ENCODE results near the gene VPS18. TPM values are rescaled to one million over a fixed set of nuclear protein-coding genes. Genes with fewer than 3 reads are reported as not detected.

The VPS18 gene
- total RNA-seq, 2 donors from 2014 or later, result 18.3 to 19.2 TPM

DNA sequence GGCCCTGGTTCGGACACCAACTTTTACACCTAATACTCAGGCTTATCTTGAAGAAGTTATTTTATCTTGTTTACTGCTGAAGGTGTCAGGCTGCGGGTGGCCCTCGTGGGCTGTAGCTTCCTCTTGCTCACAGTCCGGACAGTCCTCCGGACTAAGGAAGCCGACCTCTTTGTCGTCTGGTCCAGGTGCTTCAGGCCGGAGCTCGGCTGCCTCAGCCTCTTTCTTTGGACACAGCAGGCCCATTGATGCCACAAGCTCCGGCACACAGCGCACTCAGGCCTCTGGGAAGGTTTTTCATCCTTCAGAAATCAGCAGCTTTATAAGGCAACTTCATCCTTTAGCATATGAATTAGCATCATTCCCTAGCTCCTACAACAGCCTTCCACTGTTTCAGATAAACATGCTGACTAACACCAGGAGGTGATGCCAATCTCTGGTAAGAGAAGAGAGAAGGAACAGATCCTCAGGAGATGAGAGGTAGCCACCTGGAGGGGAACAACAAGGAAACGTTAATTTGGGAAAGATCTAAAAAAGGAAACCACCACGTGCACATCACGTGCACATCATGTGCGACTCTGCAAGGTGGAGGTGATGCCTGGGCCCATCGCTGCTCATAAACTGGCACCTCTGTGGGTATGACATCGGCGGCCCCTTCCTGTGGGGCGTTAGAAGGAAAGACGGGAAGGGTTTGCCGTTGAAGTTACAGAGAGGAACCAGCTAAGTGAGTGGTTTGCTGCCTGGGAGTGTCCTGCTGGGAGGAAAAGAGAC, 54.6 kb downstream of the VPS18 start:
- TF ChIP-seq, protein P1, sequence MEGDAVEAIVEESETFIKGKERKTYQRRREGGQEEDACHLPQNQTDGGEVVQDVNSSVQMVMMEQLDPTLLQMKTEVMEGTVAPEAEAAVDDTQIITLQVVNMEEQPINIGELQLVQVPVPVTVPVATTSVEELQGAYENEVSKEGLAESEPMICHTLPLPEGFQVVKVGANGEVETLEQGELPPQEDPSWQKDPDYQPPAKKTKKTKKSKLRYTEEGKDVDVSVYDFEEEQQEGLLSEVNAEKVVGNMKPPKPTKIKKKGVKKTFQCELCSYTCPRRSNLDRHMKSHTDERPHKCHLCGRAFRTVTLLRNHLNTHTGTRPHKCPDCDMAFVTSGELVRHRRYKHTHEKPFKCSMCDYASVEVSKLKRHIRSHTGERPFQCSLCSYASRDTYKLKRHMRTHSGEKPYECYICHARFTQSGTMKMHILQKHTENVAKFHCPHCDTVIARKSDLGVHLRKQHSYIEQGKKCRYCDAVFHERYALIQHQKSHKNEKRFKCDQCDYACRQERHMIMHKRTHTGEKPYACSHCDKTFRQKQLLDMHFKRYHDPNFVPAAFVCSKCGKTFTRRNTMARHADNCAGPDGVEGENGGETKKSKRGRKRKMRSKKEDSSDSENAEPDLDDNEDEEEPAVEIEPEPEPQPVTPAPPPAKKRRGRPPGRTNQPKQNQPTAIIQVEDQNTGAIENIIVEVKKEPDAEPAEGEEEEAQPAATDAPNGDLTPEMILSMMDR (IDR thresholded peaks at IDR 0.05), result no peak
- DNase-seq, result no peak
- no peak overlapping the region for H3K9ac ChIP-seq (ENCODE audit: low read depth in 2 of 2, low read length in 2 of 2)
- no peaks in the 10 kb centered on the region for H3K36me3 ChIP-seq
- intact Hi-C loops (cut with DNase I), result no loop called here
- no peaks in the 10 kb centered on the region for H3K27me3 ChIP-seq
- H3K27ac ChIP-seq, result no peak overlapping the region
- H3K4me3 ChIP-seq, result no peak overlapping the region
- H3K9me3 ChIP-seq, result no peaks in the 10 kb centered on the region
- peaks cover 4% of the 10 kb centered on the region for H3K4me1 ChIP-seq

DNA sequence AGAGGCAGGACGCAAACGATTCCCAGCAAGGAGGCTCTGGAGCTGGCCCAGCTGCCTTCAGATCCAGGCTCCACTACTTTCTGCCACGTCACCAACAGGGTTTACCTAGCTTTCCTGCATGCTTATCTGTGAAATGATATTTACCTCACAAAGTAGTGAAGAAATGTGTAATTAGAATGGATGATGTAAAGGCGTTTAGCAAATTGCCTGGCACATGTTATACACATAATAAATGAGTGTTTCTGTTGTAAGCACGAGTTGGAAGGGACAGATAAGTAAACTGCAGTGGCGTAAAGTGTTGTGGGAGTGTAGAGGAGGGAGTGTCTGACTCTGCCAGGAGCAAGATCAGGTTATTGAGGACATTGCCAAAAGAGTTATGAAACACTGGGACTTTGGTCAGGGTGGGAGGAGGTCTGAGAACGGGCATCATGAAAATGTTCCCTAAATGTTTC, 55.5 kb downstream of the VPS18 start:
- Histone ChIP-seq H3K9ac (ENCODE audit: low read depth in 2 of 2, low read length in 2 of 2) (peak overlapping the region in 1 of 2 donors; percentile 3), H3K4me3 (no peak overlapping the region), H3K9me3 (no peaks in the 10 kb centered on the region), H3K36me3 (no peaks in the 10 kb centered on the region), H3K4me1 (peaks cover 6% of the 10 kb centered on the region), H3K27ac (peak overlapping the region; percentile 67), H3K27me3 (no peaks in the 10 kb centered on the region)
- TF ChIP-seq, protein P1 (IDR thresholded peaks at IDR 0.05), result no peak
- intact Hi-C loops (cut with DNase I), result no loop called here
- peak; percentile 60 for DNase-seq

DNA sequence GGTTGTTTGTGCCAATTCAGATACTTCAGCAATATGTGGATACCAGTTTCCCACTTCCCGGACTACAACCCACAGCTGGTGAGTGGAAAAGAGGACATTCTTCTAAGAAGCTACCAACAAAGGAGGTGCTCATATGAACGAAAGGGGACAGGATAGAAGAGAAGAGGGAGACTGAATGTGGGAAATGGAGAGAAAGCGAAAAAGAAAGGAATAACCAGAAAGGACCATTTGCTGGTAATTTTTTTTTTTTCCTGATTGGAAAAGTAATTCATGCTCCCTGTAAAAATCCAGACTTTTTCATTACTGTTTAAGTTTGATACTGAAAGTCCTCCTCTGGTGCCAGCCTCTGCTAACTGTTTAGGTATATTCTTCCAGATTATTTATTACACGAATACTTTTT, 57.5 kb downstream of the VPS18 start:
- Histone ChIP-seq H3K4me3 (no peak overlapping the region), H3K27ac (no peak overlapping the region), H3K27me3 (no peaks in the 10 kb centered on the region), H3K36me3 (no peaks in the 10 kb centered on the region), H3K9me3 (no peaks in the 10 kb centered on the region), H3K4me1 (peaks cover 6% of the 10 kb centered on the region), H3K9ac (ENCODE audit: low read depth in 2 of 2, low read length in 2 of 2) (no peak overlapping the region)
- DNase-seq, result no peak
- TF ChIP-seq, protein P1 (IDR thresholded peaks at IDR 0.05), result no peak
- intact Hi-C loops (cut with DNase I), result no loop called here

DNA sequence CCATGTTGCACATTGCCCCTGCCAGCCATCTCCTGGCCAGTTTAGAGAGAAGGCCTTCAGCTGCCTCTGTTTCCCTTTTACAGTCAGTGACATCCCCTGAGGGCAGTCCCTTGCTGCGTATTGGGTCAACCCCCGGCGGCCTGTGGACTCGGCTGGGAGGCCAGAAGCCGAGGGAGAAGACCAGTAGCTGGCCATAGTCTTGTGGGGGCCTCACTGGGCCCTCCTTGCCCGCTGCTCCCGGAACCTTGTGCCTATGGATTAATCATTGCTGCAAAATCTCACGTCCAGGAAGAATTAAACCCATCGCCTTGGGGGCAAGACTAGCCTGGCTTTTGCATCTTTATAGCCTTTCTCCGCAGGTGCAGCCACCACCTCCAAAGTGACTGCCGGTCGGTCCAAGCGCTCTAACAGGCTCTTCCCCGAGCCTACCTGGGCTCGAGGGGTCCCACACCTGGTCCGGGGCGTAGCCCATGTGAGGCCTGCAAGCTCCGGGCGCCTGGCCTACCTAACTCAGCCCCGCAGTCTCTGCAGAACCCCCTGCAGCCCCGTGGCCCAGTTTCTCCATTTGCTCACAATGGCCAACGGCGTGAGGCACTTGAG, 58.2 kb downstream of the VPS18 start:
- H3K9ac ChIP-seq (ENCODE audit: low read depth in 2 of 2, low read length in 2 of 2), result peak overlapping the region; percentile 81 to 88
- peak overlapping the region; percentile 81 for H3K27ac ChIP-seq
- no peaks in the 10 kb centered on the region for H3K27me3 ChIP-seq
- intact Hi-C loops (cut with DNase I), result no loop called here
- no peak for DNase-seq
- no peaks in the 10 kb centered on the region for H3K36me3 ChIP-seq
- TF ChIP-seq, protein P1 (IDR thresholded peaks at IDR 0.05), result no peak
- peak overlapping the region; percentile 74 for H3K4me3 ChIP-seq
- no peaks in the 10 kb centered on the region for H3K9me3 ChIP-seq
- H3K4me1 ChIP-seq, result peaks cover 6% of the 10 kb centered on the region

DNA sequence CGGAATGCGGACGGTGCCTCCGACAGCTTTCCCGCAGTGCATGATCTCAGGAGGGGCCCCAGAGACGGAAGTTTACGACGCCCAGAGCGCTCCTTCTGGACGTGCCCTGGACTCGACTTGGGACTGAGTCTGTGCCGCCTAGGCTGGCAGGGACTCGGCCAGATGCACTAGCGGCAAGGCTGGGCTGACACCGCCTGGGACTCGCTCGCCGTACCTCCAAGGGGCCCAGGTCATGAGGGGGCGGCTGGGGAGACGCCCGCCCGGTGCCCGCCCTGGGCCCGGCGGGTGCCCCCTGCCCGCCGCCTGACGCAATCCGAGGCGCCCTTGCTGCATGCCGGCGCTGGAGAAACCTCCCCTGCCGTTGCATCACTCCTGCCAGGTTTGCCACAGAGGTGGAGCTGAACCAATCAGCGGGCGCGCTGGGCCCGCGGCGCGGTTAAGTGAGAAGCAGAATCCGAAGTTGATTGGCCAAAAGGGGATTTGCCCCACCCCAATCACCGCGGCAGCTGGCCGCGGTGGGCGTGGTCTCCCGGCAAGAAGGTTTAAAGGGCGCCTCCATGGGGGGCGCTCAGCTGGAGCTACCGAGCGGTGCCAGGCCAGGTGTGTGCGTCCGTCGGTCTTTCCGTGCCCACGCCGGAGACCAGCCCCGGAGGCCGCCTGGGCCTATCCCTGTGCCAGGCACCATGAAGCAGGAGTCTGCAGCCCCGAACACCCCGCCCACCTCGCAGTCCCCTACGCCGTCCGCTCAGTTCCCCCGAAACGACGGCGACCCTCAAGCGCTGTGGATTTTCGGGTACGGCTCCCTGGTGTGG, 58.9 kb downstream of the VPS18 start, which contains the start of gene CHAC1:
Gene CHAC1, plus strand, starts transcription at position 571 of the 812 bp plus-strand sequence. Its CDS starts 113 bp downstream, at position 684.
- Histone ChIP-seq H3K27ac (peak within 1 kb of the TSS; percentile 81), H3K27me3 (no peaks in the 10 kb centered on the region), H3K4me1 (peaks cover 9% of the 10 kb centered on the region), H3K4me3 (peak within 1 kb of the TSS; percentile 74), H3K36me3 (no peaks in the 10 kb centered on the region), H3K9ac (ENCODE audit: low read depth in 2 of 2, low read length in 2 of 2) (peak within 1 kb of the TSS; percentile 81 to 88), H3K9me3 (no peaks in the 10 kb centered on the region)
- TF ChIP-seq, protein P1 (IDR thresholded peaks at IDR 0.05), result no peak
- DNase-seq, result peak; percentile 97
- intact Hi-C loops (cut with DNase I), result no loop called here

Data from colonic mucosa (tissue), 4 donors.